NCI-H2171 treated with DMSO at 0.1 percent for 48 hours (cell line): ENCODE measurements around the gene RAD51B.
"Not testable (repeated sequence)": the region's sequence is repeated elsewhere in the genome, so short reads cannot be mapped to it uniquely, and the experiment has no call there.

Experiments used
- DNase-seq: peaks from one replicate; lab custom pipeline; 2025; lab: John Stamatoyannopoulos, UW

The RAD51B gene

DNA sequence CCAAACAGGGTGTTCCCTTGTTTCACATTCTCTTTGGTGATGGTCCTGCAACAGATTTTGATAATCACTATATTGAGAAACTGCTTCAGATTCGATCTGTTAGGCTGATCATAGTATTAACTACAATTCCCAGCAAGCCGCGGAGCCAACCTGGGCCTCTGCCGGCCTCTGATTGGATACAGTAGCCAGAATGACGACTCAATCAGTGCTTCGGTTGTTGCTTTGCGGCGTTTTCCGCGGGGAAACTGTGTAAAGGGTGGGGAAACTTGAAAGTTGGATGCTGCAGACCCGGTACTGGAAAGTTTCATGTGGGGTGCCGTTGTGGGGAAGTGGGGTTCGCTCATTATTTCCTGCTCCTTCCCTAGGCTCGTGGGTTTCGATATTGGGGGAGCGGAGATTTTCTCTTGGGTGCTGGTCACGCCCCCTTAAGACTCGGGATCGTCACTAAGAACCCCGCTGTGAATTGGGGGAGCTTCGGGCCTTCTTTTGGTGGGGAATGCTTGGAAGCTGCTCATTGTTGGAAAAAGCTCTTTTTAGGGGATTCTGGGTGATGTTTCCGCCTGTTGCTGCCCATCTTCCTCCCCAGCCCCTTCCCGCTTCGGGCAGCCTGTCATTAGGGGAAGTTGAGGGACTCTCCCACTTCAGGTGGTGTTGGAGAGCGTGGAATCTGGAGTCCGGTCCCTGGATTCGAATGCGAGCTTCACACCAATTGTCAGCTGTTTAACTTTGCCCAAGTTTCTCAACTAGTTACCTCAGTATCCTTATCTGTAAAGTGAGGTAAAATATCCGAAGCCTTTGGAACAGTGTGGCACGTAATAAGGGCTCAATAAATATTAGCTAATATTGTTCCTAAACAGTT is at the start of gene RAD51B:
TSS of gene RAD51B (plus strand) at position 217 of the 859 bp plus-strand sequence.
- peak; percentile 86 for DNase-seq

DNA sequence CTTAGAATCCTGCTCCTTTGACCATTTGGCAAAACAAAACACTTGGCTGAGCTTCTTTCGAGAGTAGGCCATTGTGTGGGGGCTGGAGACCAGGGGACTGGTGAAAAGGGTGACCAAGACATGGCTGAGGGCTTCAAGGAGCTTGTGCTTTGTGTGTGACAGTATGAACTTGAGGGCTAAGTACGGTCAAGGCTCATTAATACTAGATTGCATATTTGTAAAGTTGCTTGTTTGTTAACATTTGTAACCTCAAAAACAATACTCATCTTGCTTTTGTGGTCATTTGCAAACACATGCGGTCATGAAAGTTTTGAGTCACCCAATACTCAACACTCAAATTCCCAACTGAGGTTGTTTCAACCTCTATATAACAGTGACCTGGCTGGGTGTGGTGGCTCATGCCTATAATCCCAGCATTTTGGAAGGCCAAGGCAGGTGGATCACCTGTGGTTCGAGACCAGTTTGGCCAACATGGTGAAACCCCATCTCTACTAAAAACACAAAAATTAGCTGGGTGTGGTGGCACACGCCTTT is 45.7 kb upstream of the RAD51B start:
- no peak for DNase-seq

DNA sequence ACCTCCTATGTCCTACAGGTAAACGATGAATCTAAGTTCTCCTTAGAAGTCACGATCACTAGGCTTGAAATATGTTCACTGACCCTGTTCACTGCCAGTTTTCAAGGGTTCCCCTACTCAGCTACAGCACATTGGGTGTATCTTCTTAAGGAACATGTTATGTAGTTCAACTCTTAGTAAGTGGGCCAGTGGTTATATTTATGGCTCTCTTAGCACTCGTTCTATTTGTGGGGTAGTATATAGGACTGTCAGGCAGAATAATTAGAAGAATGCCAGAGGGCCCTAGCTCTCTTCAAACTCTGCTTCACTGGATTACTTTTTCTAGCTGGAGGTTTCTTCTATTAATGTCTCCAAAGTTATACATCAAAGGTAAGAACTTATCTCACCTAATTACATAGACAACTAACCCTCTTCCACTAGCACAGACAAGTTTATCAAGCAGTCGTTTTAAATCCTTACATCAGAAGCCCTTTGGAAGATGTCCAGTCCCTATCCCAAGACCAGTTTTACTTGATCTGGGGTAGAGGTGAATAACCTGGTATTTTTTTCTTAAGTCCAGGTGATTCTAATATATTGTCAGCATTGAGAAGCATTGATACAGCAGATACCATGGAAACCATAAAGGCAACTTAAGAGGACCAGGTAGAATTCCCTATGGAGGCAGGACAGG is 42.8 kb upstream of the RAD51B start:
- no peak for DNase-seq

DNA sequence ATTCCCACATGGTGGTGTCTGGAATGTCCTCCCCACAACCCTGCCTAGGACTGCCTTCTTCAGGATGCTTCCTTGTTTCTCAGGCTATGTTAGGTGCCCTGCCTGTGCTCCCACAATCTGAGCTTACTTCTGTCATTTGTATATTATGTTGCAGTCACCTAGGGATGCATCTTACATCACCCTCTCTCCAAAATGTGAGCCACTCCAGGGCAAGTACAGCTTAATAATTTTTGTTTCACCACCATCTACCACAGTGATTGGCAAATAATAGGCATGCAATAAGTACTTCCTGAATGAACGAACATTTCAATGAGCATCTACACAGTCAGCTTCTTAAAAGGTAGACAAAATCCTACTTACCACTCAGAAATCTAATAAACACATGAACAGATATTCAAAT is 40.8 kb upstream of the RAD51B start:
- no peak for DNase-seq

DNA sequence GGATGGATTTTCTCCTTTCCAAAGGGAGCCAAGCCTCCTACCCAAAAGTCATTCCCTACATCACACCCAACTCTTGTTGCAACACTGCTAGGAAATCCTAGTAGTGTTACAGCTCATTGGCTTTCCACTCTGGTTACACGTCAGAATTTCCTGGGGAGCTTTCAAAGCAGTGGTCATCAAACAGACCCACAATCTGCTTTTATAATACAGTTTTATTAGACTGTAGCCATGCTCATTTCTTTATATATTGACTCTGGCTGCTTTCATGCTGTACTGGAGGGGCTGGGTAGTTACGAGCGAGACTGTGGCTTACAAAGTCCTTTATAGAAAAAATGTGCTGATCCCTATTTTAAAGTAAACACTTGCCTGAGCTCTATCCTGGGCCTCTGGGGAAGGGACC is 37.5 kb upstream of the RAD51B start:
- DNase-seq: no peak

DNA sequence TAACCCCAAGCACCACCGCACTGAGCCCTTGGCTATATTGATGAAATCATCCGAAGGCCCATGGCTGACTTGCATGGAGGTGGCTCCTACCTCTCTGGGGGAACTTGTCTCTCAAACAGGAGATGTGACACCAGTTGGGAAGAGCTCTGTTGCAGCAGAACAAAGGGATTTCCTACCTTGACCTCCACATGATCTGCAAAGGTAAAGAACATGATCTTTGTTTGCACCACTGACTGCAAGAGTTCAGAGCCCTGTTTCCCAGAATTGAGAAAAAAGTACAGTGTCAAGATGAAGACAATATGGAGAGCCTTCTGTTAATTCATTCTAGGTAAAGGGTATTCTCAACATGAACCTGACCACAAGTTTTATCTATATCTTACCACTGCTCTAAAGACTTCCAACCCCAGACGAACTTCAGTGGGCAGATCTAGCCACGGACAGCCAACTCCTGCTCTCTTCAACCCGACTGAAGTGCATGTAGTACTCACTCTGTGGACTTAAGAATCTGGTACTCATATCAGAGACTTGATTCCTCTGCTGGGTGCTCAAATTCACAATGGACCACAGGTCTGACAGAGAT is 35.2 kb upstream of the RAD51B start:
- DNase-seq: no peak

DNA sequence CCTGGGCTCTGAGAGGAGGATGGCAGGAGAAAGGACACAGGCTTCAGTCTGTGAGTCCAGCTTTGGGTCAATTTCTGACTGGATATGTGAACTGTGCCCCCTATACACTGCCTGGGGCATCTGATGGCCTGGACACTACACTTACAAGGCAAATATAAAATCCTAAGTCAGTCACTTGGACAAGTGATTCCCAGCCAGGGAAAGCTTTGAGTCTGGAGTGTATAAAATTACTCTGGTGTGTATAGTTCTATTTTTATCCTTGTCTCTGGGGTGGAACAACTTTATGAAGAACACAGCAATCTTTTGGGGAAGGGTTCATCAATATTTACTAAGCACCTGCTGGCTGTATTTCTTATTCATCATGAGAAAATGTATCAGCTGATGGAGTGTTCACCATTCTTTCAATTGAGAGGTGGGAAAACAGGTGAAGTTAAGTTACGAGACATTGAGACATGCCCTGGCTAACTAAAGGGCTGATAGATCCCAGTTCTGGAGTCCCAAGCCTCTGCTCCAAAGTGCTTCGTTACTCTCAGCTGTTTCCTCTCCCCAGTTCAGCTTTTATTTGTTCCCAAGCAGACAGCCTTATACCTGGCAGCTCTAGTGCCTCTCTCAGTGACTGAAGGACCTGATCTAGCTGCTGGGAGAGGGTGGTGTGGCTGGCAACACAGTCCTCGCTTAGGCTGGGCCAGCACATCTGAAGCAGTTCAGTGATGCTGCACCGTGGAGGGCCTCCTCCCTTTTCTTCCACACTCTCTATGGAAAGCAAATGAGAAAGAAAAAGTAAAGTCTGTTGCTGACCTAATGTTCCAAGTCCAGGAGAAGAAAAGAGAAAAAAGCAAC is 34.1 kb upstream of the RAD51B start:
- no peak for DNase-seq

DNA sequence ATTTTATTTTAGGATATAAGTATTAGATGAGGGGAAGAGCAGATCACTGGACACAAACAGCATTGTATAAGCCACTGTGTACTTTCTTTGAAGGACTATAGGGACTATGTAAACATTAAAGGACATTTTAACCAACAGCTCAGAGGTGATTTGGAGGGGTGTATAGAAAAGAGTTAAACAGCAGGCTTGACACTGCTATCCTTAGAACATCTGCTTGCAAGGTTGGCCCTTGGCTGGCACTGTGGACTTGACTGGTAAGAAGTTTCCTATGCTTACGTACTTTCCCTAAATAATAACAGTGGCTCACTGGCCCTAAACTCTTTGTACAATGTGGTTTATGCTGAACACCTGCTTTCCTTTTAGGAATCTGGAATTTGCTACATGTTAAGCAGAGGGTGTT is 31.9 kb upstream of the RAD51B start:
- DNase-seq: no peak

DNA sequence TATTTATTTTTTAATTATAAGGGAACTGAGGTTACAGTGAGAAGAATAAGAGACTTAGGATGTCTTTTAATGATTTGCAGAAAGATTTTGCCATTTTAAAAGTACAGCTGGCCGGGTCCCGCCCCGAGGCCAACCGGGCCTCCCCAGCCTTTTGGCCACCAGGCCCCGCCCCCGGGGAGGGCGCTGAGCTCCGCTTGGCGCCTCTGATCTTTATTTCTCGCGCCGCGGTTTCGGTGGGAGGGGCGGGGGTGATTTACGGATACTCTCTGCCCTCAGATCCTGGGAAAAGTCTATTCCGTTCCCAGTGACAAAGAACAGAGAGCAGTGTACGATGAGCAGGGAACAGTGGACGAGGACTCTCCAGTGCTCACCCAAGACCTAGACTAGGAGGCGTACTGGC is 20.8 kb upstream of the RAD51B start:
- no peak for DNase-seq

DNA sequence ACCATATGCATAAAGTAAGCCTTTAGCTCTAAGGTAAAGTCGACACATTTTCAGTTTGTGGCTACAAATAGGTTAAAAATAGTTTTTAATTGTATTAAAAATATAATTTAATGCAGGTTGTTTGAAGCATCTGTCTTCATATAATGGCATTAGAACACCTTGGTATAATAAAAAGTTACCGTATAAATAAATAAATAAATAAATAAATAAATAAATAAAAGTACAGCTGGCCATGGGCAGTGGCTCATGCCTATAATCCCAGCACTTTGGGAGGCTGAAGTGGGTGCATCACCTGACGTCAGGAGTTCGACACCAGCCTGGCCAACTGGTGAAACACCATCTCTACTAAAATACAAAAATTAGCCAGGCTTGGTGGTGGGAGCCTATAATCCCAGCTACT is 18.8 kb upstream of the RAD51B start:
- DNase-seq: no peak

DNA sequence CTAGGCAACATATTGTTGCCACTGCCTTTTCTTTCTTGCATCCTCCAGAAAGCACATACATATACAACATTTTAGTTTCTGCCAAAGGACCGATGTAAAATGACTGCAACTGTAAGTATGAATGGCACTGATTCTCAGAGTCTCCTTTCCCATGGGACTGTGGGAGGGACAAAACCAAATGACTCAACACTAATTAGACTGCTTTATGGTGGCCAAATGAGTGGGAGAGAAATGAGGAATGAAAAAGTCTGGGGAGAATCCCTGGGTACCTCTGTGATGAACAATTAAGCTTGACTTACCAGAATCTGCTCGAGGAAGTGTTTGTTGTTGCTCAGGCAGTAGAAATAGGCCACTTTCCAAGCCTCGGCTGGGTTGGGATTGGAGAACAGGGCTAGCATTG is 13.3 kb upstream of the RAD51B start:
- DNase-seq: no peak

DNA sequence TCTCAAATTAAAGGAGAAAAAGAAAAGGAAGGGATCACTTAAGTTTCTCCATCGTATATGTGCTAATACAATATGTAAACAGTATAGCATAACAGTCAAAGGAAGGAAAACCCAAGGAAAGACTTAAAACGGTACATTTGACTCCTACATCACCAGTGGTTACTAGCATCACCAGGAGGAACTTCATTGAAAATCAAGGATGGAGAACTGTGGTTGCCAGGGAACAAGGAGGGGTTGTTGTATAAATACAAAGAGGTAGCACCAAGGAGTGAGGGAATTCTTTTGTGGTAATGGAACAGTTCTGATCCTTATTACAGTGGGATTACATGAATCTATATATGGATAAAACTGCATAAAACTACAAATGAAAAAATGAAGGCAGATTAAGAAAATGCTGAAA is 4.8 kb upstream of the RAD51B start:
- no peak for DNase-seq

DNA sequence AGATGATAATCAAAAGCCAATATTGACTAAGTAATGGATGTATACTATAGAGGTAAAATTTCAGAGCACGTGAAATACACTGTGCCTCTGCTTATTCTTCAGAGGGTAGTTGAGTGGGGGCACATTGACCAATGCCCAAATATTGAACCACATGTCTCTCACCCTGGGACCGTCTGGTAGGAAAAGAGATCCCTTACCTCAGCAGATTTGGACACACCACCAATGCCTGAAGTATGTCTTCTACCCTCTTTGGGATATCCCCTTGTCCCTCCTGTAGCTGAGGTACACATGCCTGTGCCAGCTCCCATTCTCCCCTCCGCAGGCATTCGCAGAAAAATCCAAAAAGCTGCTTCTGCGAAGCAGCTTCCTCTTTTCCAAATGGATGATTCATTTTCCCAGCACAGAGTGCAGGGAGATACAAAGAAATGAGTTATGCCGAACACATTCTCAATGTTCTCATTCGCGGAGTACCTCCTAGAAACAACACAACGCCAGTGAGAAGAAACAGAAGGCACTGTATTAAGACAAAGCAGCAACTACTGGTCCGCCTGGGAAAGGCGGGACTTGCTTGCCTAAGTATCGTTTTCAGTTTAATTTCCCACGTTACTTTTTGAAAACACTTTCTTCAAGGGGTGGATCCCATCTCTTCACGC is 3.9 kb upstream of the RAD51B start:
- peak; percentile 55 for DNase-seq

DNA sequence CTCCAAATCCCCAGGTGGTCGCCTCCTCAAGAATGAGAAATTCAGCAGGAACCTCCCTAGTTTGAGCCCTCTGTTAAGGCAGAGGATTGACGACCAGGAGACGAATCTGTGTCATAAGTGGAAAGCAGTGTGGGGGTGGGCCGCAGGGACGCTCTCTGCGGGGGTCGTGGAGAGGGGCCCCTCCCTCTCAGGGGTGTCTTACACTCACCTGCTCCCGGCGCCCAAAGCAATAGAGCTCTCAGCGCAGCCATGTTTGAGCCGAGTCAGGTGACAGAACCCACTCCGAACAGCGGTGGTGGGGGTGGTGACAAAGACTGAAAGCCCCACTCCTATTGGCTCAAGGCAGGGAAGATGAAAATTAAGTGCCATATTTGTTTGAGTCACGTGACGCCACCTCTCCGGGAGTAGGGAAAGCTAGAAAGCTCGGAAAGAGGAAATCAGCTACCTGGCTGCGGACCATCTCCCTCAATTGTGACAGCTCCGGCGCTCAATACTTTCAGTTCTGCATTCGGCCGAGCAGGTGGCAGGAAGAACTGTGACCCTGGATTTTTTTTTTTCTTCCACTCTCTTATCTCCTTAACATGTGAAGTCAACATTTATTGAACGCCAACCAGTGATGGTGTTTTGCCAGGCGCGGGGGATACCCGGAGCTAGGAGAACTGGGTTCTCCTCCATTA is 3.1 kb upstream of the RAD51B start, which contains the start of gene ZFYVE26:
TSS of gene ZFYVE26 (minus strand) at position 265 of the 677 bp plus-strand sequence. CDS start 627 bp downstream, outside the sequence.
- DNase-seq: peak; percentile 100

DNA sequence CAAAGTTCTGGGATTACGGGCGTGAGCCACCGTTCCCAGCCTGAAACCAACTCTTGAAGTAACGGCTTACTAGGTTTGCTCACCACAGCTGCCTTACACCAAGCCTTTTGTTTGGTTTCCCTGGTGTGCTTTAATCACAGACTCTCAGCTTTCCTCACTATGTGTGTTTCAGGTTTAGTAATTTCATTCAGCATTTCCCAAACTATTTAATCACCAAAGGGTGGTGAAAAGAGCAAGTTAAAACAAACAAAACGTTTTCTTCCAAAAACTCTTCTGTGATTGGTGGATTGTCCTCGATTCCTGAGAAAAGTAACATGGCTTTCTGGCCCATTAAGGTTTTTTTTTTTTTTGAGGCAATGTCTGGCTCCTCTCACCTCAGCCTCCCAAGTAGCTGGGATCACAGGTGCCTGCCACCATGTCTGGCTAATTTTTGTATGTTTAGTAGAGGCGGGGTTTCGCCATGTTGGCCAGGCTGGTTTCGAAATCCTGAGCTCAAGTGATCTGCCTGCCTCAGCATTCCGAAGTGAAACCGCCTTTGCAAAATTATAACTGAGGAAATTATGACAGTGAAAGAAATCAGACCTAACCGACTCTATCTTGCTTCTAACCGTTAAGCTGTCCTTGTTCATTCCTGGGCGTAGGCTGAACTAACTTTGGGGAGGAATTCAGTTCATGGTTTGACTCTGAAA is 1.7 kb upstream of the RAD51B start:
- no peak for DNase-seq

DNA sequence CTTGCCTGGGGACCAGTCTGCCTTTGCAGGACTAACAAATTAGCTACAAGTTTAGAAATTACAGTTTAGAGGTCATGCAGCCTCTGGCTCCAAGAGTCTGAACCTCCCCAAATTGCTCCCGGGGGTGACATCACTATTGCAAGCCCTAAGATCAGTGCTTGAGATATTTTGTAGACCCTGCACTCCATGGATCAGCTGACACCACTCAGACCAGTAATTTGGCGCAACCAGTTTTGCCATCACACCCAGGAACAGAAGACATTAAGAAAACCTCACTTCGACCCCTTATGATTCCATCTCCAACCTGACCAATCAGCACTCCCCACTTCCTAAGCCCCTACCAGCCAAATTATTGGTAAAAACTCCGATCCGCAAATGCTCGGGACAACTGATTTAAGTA is 1.1 kb upstream of the RAD51B start:
- DNase-seq: not testable (repeated sequence)

DNA sequence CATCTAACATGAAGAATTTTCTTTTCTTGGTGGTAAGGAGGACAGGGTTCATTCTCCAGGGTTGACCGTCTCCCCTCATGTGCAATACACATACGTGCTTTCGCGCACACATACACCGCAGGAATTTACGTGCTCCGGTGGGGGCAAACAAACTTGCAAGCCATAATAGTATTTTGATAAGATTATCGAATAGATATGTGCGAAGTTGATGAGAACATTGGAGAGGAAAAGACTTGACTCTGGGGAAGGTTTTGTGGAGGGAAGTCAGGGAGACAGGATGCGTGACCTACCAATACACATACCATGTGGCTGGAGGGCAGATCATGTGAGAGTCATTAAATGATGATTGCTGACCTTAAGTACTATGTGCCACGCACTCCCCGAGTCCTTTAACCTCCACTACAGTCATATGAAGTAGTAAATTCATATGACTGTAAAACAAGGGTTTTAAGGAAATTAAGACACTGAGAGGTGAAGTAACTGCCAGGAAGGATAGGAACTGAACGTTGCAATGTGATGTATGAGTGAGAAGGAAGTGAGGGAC is 921 bp downstream of the RAD51B start:
- no peak for DNase-seq

DNA sequence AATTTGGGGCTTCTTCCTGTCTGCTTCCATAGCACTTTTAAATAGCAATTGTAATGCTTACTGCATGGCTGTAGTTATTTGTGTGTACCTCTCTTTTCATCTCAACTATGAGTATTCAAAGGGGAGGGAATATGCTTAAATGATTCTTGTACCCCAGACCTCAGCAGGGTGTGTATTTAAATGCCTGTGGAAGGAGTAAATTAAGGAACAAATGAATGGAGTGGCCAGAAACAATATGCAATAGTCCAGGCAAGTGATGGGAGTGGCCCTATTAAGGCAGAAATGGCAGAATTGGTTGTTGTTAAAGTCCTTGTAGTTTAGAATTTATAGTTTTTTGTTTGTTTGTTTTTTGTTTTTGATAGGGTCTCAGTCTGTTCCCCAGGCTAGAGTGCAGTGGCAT is 1.5 kb downstream of the RAD51B start:
- no peak for DNase-seq

DNA sequence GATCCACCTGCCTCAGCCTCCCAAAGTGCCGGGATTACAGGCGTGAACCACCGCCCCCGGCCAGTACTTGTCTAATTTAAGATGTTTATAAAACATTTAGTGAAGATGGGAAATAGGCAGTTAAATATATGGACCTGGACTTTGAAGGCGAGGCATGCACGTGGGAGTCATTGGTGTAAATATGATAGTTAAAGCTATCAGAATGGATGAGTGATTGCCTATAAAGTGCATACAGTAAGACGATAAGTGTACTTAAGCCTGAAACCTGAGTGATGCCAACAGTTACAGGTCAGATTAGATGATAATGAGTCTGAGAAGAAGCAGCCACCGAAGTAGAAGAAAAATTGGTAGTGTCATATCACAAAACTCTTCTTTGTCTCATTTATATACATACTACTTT is 11.5 kb downstream of the RAD51B start:
- no peak for DNase-seq

DNA sequence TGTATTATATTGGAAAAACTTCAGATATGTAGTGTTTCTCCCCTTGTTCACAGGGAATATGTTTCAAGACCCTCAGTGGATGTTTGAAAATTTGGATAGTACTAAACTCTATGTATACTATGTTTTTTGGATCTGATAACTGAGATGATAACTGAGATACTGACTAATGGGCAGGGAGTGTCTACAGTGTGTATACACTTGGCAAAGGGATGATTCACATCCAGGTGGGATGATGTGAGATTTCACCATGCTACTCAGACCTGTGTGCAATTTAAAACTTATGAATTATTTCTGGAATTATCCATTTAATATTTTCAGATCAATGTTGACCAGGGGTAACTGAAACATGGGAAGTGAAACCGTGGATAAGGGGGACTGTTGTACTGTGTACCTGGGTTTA is 13.8 kb downstream of the RAD51B start:
- DNase-seq: no peak
